Vagina (tissue), 2 donors: Measurements from ENCODE around the gene TRDN. TPM values are rescaled to one million over a fixed set of nuclear protein-coding genes. Genes with fewer than 3 reads are reported as not detected.

ENCODE experiments used
- DNase-seq, 2 donors: peaks; one replicate each; pipeline ENCODE4 v3.0.0-alpha.2; 2017; ENCODE audit errors: extremely low spot score in 2 of 2
- H3K27ac ChIP-seq: fragments of 200-600 bp; sonication (generic); one replicate; pipeline ENCODE4 v1.5.1; 2019
- H3K27me3 ChIP-seq: fragments of 200-600 bp; sonication (generic); one replicate; pipeline ENCODE4 v1.5.1; 2019
- H3K36me3 ChIP-seq, 2 donors: fragments of 200-600 bp; sonication (generic); one replicate each; pipeline ENCODE4 v1.5.1; 2017 to 2019
- H3K4me1 ChIP-seq: fragments of 200-600 bp; sonication (generic); one replicate; pipeline ENCODE4 v1.5.1; 2019
- H3K4me3 ChIP-seq, 2 donors: fragments of 200-600 bp; sonication (generic); 1 replicate in 1 of 2; 2 replicates in 1 of 2; pipeline ENCODE4 v1.5.1; 2016 to 2019
- H3K9me3 ChIP-seq: fragments of 200-600 bp; sonication (generic); one replicate; pipeline ENCODE4 v1.5.1; 2019
- CTCF ChIP-seq, 3 experiments: fragments of 450-650 bp in 2 of 3; fragments of 200-600 bp in 1 of 3; sonication (generic) in 1 of 3; IDR thresholded peaks; one replicate each; pipeline ENCODE4 v1.5.1; 2017 to 2019; ENCODE audit warnings: antibody characterized with exemption in 3 of 3, mild to moderate bottlenecking in 2 of 3, moderate library complexity in 2 of 3
- POLR2A ChIP-seq, 2 donors: fragments of 450-650 bp; IDR thresholded peaks; one replicate each; pipeline ENCODE4 v1.6.1; 2017; ENCODE audit warnings: antibody characterized with exemption in 2 of 2, mild to moderate bottlenecking in 2 of 2, moderate library complexity in 2 of 2
- POLR2AphosphoS5 ChIP-seq, 2 donors: sonication (generic); formaldehyde crosslinking; IDR thresholded peaks; one replicate each; pipeline ENCODE4 v1.9.0; 2017; ENCODE audit warnings: antibody characterized with exemption in 2 of 2, mild to moderate bottlenecking in 2 of 2, low read depth in 1 of 2; ENCODE audit not compliant: insufficient read depth in 1 of 2
- intact Hi-C: fragments of 100-400 bp; cut with DNase I; formaldehyde crosslinking; loops from one replicate; pipeline ENCODE4 v1.15.1; 2023
- total RNA-seq: library from RNA; depleted of rRNA; stranded (reverse); fragments of >200 nt; gene quantifications from one replicate; pipeline ENCODE4 v1.2.3, GENCODE V29; 2016

The TRDN gene
- total RNA-seq, 1 donor from 2014 or later = not detected

GRCh38 chr6:123527406-123527805 lies 109.3 kb downstream of the TRDN start:
- H3K36me3 ChIP-seq = no peaks in the 10 kb centered on the region
- TF ChIP-seq POLR2AphosphoS5 (IDR thresholded peaks at IDR 0.05; ENCODE audit: insufficient read depth in 1 of 2, low read depth in 1 of 2) (no peak), CTCF (IDR thresholded peaks at IDR 0.05) (no peak), POLR2A (IDR thresholded peaks at IDR 0.05) (no peak)
- intact Hi-C loops = no loop called here

GRCh38 chr6:123526128-123526527 lies 110.6 kb downstream of the TRDN start:
- H3K4me1 ChIP-seq = no peaks in the 10 kb centered on the region
- no peak for DNase-seq
- no peaks in the 10 kb centered on the region for H3K36me3 ChIP-seq
- no peak overlapping the region for H3K27ac ChIP-seq
- intact Hi-C loops = no loop called here
- H3K4me3 ChIP-seq = no peak overlapping the region
- TF ChIP-seq POLR2A (IDR thresholded peaks at IDR 0.05) = no peak
- no peak for TF ChIP-seq POLR2AphosphoS5 (IDR thresholded peaks at IDR 0.05; ENCODE audit: insufficient read depth in 1 of 2, low read depth in 1 of 2)
- no peak for TF ChIP-seq CTCF (IDR thresholded peaks at IDR 0.05)
- H3K27me3 ChIP-seq = no peaks in the 10 kb centered on the region
- H3K9me3 ChIP-seq = no peaks in the 10 kb centered on the region

More at GRCh38 chr6:123527406-123527805, 109.3 kb downstream of the TRDN start:
- no peaks in the 10 kb centered on the region for H3K9me3 ChIP-seq
- no peaks in the 10 kb centered on the region for H3K27me3 ChIP-seq
- H3K4me1 ChIP-seq = no peaks in the 10 kb centered on the region
- no peak overlapping the region for H3K27ac ChIP-seq
- DNase-seq = no peak
- H3K4me3 ChIP-seq = no peak overlapping the region

GRCh38 chr6:123524781-123525180 lies 112.0 kb downstream of the TRDN start:
- no peaks in the 10 kb centered on the region for H3K9me3 ChIP-seq
- H3K4me1 ChIP-seq = no peaks in the 10 kb centered on the region
- no peaks in the 10 kb centered on the region for H3K27me3 ChIP-seq
- intact Hi-C loops = no loop called here
- H3K36me3 ChIP-seq = no peaks in the 10 kb centered on the region
- no peak overlapping the region for H3K27ac ChIP-seq
- no peak overlapping the region for H3K4me3 ChIP-seq
- DNase-seq = no peak
- TF ChIP-seq POLR2AphosphoS5 (IDR thresholded peaks at IDR 0.05; ENCODE audit: insufficient read depth in 1 of 2, low read depth in 1 of 2) = no peak

GRCh38 chr6:123520217-123520616 lies 116.5 kb downstream of the TRDN start:
- no peak for DNase-seq
- no peaks in the 10 kb centered on the region for H3K9me3 ChIP-seq
- intact Hi-C loops = no loop called here

GRCh38 chr6:123519189-123519505 lies 117.6 kb downstream of the TRDN start:
- Histone ChIP-seq H3K27ac (no peak overlapping the region), H3K36me3 (no peaks in the 10 kb centered on the region), H3K4me1 (no peaks in the 10 kb centered on the region), H3K27me3 (no peaks in the 10 kb centered on the region), H3K4me3 (no peak overlapping the region), H3K9me3 (no peaks in the 10 kb centered on the region)
- DNase-seq = no peak
- intact Hi-C loops = no loop called here
- TF ChIP-seq CTCF (IDR thresholded peaks at IDR 0.05) = no peak
- no peak for TF ChIP-seq POLR2A (IDR thresholded peaks at IDR 0.05)

More at GRCh38 chr6:123520217-123520616, 116.5 kb downstream of the TRDN start:
- Histone ChIP-seq H3K27me3 (no peaks in the 10 kb centered on the region), H3K4me3 (no peak overlapping the region), H3K4me1 (no peaks in the 10 kb centered on the region), H3K27ac (no peak overlapping the region), H3K36me3 (no peaks in the 10 kb centered on the region)
- TF ChIP-seq CTCF (IDR thresholded peaks at IDR 0.05) = no peak
- no peak for TF ChIP-seq POLR2AphosphoS5 (IDR thresholded peaks at IDR 0.05; ENCODE audit: insufficient read depth in 1 of 2, low read depth in 1 of 2)
- TF ChIP-seq POLR2A (IDR thresholded peaks at IDR 0.05) = no peak
